GM23248 (cell line): ENCODE results near the gene THBS2.
"Not testable (repeated sequence)": the region's sequence is repeated elsewhere in the genome, so short reads cannot be mapped to it uniquely, and the experiment has no call there.

Experiments
- EZH2 ChIP-seq: fragments of 200-600 bp; sonication (generic); IDR thresholded peaks from 2 replicates; pipeline ENCODE4 v1.6.1; 2018; ENCODE audit warnings: antibody characterized with exemption, mild to moderate bottlenecking; ENCODE audit not compliant: insufficient read depth, poor library complexity, severe bottlenecking
- EZH2phosphoT487 ChIP-seq: fragments of 200-600 bp; sonication (generic); IDR thresholded peaks from 2 replicates; pipeline ENCODE4 v1.6.1; 2018; ENCODE audit warnings: antibody characterized with exemption, moderate library complexity, mild to moderate bottlenecking, low read depth; ENCODE audit not compliant: insufficient read depth

DNA sequence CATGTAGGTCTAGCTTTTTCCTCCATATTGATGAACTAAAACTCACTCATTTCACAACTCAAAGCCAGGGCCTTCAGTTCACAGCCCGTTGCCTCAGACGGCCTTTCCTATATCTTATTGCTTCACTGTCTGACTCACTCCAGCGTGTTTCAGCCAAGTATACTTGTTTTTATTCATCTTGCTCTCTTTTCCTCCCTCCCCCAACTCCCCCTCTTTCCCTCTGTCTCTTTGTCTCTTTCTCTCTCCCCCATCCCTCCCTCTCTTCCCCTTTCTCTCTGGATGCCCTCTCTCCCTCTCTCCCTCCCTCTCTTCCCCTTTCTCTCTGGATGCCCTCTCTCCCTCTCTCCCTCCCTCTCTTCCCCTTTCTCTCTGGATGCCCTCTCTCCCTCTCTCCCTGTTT, 38.9 kb downstream of the THBS2 start:
- not testable (repeated sequence) for TF ChIP-seq EZH2, EZH2phosphoT487
